Measurements from ENCODE around the gene SLC26A6.

Gene SLC26A6

GRCh38 chr3:48599077-48599501, 36.2 kb downstream of the SLC26A6 start:
- no peak for DNase-seq (ENCODE audit: low spot score)

- DNase-seq (ENCODE audit: low spot score), result no peak
Measured at GRCh38 chr3:48598323-48599076, 36.8 kb downstream of the SLC26A6 start.

- no peak for DNase-seq (ENCODE audit: low spot score)
Measured at GRCh38 chr3:48597408-48597800, 37.9 kb downstream of the SLC26A6 start.

- DNase-seq (ENCODE audit: low spot score), result no peak
Measured at GRCh38 chr3:48596676-48597407, 38.4 kb downstream of the SLC26A6 start.

GRCh38 chr3:48596157-48596556, 39.1 kb downstream of the SLC26A6 start:
- no peak for DNase-seq (ENCODE audit: low spot score)

- no peak for DNase-seq (ENCODE audit: low spot score)
Measured at GRCh38 chr3:48595526-48596121, 39.6 kb downstream of the SLC26A6 start.

GRCh38 chr3:48595075-48595525, 40.2 kb downstream of the SLC26A6 start, which contains the start of gene COL7A1:
COL7A1 (minus strand) TSS chr3:48595329; CDS start chr3:48595159, 170 bp downstream.
- no peak for DNase-seq (ENCODE audit: low spot score)

- DNase-seq (ENCODE audit: low spot score), result no peak
Measured at GRCh38 chr3:48594417-48595049, 40.7 kb downstream of the SLC26A6 start.

GRCh38 chr3:48593337-48593736, 41.9 kb downstream of the SLC26A6 start:
- no peak for DNase-seq (ENCODE audit: low spot score)

GRCh38 chr3:48592519-48593087, 42.7 kb downstream of the SLC26A6 start:
- no peak for DNase-seq (ENCODE audit: low spot score)

GRCh38 chr3:48591886-48592518, 43.3 kb downstream of the SLC26A6 start:
- DNase-seq (ENCODE audit: low spot score), result no peak

- no peak for DNase-seq (ENCODE audit: low spot score)
Measured at GRCh38 chr3:48591436-48591835, 43.8 kb downstream of the SLC26A6 start.

GRCh38 chr3:48588230-48588629, 47.0 kb downstream of the SLC26A6 start:
- no peak for DNase-seq (ENCODE audit: low spot score)

- no peak for DNase-seq (ENCODE audit: low spot score)
Measured at GRCh38 chr3:48587686-48588085, 47.6 kb downstream of the SLC26A6 start.

GRCh38 chr3:48585411-48585810, 49.9 kb downstream of the SLC26A6 start:
- no peak for DNase-seq (ENCODE audit: low spot score)

GRCh38 chr3:48584836-48585235, 50.4 kb downstream of the SLC26A6 start:
- no peak for DNase-seq (ENCODE audit: low spot score)

- DNase-seq (ENCODE audit: low spot score), result no peak
Measured at GRCh38 chr3:48581621-48582481, 53.4 kb downstream of the SLC26A6 start.

GRCh38 chr3:48576647-48577046, 58.6 kb downstream of the SLC26A6 start:
- DNase-seq (ENCODE audit: low spot score), result no peak
